AG09319 (cell line): Measurements from ENCODE around the gene MLYCD.

Experiments
- DNase-seq: peaks from one replicate; pipeline ENCODE4 v3.0.0-alpha.2; 2010; ENCODE audit warnings: low read depth; ENCODE audit errors: extremely low read depth
- CTCF ChIP-seq: IDR thresholded peaks from 2 replicates; pipeline ENCODE4 v1.5.1; 2011; ENCODE audit warnings: low read depth, mild to moderate bottlenecking, inconsistent platforms, low read length, moderate library complexity

The MLYCD gene

GRCh38 chr16:83886199-83886971, 12.5 kb upstream of the MLYCD start:
- no peak for DNase-seq
- TF ChIP-seq CTCF = no peak

GRCh38 chr16:83887080-83887479, 11.8 kb upstream of the MLYCD start:
- peak; percentile 18 for TF ChIP-seq CTCF
- DNase-seq = no peak

GRCh38 chr16:83887564-83887963, 11.4 kb upstream of the MLYCD start:
- DNase-seq = no peak
- TF ChIP-seq CTCF = no peak

- no peak for TF ChIP-seq CTCF
Measured at GRCh38 chr16:83888672-83889044, 10.3 kb upstream of the MLYCD start.

GRCh38 chr16:83890359-83890758, 8.6 kb upstream of the MLYCD start:
- no peak for DNase-seq
- TF ChIP-seq CTCF = no peak

More at GRCh38 chr16:83888672-83889044, 10.3 kb upstream of the MLYCD start:
- no peak for DNase-seq

- no peak for DNase-seq
- no peak for TF ChIP-seq CTCF
Measured at GRCh38 chr16:83891742-83892141, 7.2 kb upstream of the MLYCD start.

- no peak for DNase-seq
- TF ChIP-seq CTCF = no peak
Measured at GRCh38 chr16:83895243-83895642, 3.7 kb upstream of the MLYCD start.
